Activated CD8-positive, alpha-beta memory T cell treated with anti-CD3 and anti-CD28 coated beads, Interleukin-2, amount 50 U/mL, for 48 hours (primary cell): ENCODE data around the gene KPNB1.
A peak's percentile ranks its signal among the peaks of the same experiment; 100 is the strongest.

Source experiments
- DNase-seq: peaks from one replicate; pipeline ENCODE4 v3.0.0-alpha.2; 2020

Gene KPNB1

GRCh38 chr17:47733047-47733673, 83.4 kb downstream of the KPNB1 start, which contains the start of gene TBX21:
Gene TBX21, plus strand, starts transcription at chr17:47733236. Its CDS starts 219 bp downstream, at chr17:47733455.
- DNase-seq: peak; percentile 94

DNA sequence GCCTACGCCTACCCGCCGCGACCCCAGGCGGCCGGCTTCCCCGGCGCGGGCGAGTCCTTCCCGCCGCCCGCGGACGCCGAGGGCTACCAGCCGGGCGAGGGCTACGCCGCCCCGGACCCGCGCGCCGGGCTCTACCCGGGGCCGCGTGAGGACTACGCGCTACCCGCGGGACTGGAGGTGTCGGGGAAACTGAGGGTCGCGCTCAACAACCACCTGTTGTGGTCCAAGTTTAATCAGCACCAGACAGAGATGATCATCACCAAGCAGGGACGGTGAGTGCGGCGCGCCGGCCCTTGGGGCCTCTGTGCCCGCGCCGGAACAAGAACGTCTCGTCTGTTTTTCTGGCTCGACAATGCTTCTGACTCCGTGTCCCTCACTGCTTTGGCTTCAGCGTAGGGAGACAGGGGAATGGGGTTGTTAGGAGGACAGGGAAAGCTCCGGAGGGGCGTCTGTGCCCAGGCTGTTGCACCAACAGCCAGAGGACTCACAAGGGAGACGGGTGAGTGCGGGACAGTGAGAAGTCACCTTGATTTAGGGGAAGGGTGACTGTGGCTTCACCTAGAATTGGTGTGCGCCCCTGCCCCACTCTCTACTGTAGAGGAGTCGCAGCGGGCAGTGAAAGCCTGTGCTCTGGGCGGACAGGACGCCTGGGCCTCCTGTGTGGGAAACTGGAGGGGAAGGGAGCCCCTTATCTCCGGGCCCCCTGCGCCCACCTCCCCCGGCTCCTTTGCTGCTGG, 84.1 kb downstream of the KPNB1 start:
- DNase-seq: peak; percentile 66

- DNase-seq: no peak
These were observed 85.4 kb downstream of the KPNB1 start for GRCh38 chr17:47735139-47735464.
